Measurements from ENCODE around the gene SLC2A9.

The SLC2A9 gene

DNA sequence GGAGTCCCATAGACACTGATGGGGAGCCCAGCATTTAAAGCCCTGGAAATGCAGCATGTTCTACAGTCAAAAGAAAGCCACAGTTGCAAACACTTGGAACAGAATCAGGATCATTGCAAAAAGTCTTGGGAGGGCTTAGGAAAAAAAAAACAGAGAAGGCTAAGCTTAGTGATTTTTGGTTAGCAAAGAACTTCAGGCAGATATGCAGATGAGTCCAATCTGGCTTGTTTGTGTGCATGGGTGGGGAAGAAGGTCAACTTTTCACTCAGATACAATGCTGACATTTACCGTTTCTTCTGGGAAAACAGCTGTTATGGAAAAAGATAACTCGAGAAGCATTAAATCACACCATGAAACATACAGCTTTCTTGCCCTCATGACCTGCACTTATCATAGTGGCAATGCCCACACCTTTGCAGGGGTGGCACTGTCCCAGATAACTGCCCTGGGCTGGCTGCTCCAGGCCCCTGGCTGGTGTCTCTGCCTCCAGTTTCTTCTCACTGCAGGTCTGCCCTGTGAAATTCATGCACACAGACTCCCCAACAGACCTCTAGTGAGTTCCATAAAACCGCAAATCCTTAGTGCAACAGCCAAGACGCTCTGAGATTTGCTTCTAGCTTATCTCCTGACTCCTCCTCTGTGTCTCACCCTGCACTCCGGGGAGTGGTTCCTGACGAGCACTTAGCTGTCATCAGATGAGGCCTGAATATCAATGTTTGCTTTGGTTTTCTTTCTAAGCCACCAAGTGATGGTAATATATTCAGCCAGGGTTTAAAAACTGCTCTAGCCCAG lies 140.7 kb downstream of the SLC2A9 start:
- Histone ChIP-seq H3K4me1 (ENCODE audit: low read length) (no peaks in the 10 kb centered on the region), H3K4me3 (ENCODE audit: low read length) (no peak overlapping the region), H4K20me1 (ENCODE audit: insufficient read depth, low read length) (no peaks in the 10 kb centered on the region), H3K36me3 (replicated peaks; ENCODE audit: insufficient read depth, low read length) (no peaks in the 10 kb centered on the region), H3K9me3 (replicated peaks; ENCODE audit: insufficient read depth, low read length) (no peaks in the 10 kb centered on the region), H3K79me2 (ENCODE audit: low read length) (no peaks in the 10 kb centered on the region), H3K9ac (ENCODE audit: low read length) (no peak overlapping the region), H3F3A (ENCODE audit: insufficient read depth, low read length) (no peaks in the 10 kb centered on the region), H3K4me2 (ENCODE audit: low read depth, low read length) (no peak overlapping the region), H3K27me3 (replicated peaks; ENCODE audit: insufficient read depth, low read length) (no peaks in the 10 kb centered on the region), H3K27ac (ENCODE audit: low read length) (no peak overlapping the region), H3K9me2 (replicated peaks; ENCODE audit: insufficient read depth, low read length) (no peaks in the 10 kb centered on the region), H2AFZ (ENCODE audit: low read length) (no peak overlapping the region)
- no peak for DNase-seq
- TF ChIP-seq EZH2phosphoT487 (IDR thresholded peaks at IDR 0.05; ENCODE audit: low read length) (no peak), EZH2 (optimal IDR thresholded peaks at IDR 0.05; ENCODE audit: low read depth, low read length) (no peak)
- TF ChIP-seq, protein P1, sequence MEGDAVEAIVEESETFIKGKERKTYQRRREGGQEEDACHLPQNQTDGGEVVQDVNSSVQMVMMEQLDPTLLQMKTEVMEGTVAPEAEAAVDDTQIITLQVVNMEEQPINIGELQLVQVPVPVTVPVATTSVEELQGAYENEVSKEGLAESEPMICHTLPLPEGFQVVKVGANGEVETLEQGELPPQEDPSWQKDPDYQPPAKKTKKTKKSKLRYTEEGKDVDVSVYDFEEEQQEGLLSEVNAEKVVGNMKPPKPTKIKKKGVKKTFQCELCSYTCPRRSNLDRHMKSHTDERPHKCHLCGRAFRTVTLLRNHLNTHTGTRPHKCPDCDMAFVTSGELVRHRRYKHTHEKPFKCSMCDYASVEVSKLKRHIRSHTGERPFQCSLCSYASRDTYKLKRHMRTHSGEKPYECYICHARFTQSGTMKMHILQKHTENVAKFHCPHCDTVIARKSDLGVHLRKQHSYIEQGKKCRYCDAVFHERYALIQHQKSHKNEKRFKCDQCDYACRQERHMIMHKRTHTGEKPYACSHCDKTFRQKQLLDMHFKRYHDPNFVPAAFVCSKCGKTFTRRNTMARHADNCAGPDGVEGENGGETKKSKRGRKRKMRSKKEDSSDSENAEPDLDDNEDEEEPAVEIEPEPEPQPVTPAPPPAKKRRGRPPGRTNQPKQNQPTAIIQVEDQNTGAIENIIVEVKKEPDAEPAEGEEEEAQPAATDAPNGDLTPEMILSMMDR (IDR thresholded peaks at IDR 0.05; ENCODE audit: low read length), result no peak

DNA sequence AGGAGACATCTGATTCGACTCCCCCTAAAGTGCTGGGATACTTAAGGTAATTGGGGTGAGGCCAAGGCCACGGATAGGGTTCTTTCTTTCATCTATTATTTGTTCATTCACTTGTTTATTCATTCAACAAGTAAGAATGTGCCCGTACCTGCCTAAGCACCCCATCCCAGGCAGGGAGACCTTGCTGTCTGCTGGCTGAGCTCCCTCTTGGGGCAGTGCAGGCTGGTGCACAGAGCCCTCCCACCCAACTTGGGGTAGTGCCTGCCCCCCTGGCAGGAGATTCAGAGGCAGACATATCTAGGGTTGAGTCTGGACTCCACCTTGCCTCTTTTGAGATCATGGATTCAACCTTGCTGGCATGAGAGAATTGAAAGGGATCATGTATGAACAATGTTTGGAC lies 144.2 kb downstream of the SLC2A9 start:
- no peak overlapping the region for H2AFZ ChIP-seq (ENCODE audit: low read length)
- H3F3A ChIP-seq (ENCODE audit: insufficient read depth, low read length), result no peaks in the 10 kb centered on the region
- no peaks in the 10 kb centered on the region for H3K4me1 ChIP-seq (ENCODE audit: low read length)
- no peaks in the 10 kb centered on the region for H3K79me2 ChIP-seq (ENCODE audit: low read length)
- no peak overlapping the region for H3K27ac ChIP-seq (ENCODE audit: low read length)
- no peaks in the 10 kb centered on the region for H3K36me3 ChIP-seq (replicated peaks; ENCODE audit: insufficient read depth, low read length)
- H3K27me3 ChIP-seq (replicated peaks; ENCODE audit: insufficient read depth, low read length), result no peaks in the 10 kb centered on the region
- TF ChIP-seq, protein P1 (IDR thresholded peaks at IDR 0.05; ENCODE audit: low read length), result no peak
- TF ChIP-seq EZH2 (optimal IDR thresholded peaks at IDR 0.05; ENCODE audit: low read depth, low read length), result no peak
- TF ChIP-seq EZH2phosphoT487 (IDR thresholded peaks at IDR 0.05; ENCODE audit: low read length), result no peak
- DNase-seq, result no peak
- no peak overlapping the region for H3K9ac ChIP-seq (ENCODE audit: low read length)
- H3K9me2 ChIP-seq (replicated peaks; ENCODE audit: insufficient read depth, low read length), result no peaks in the 10 kb centered on the region
- H3K9me3 ChIP-seq (replicated peaks; ENCODE audit: insufficient read depth, low read length), result no peaks in the 10 kb centered on the region
- no peak overlapping the region for H3K4me3 ChIP-seq (ENCODE audit: low read length)
- no peaks in the 10 kb centered on the region for H4K20me1 ChIP-seq (ENCODE audit: insufficient read depth, low read length)
- H3K4me2 ChIP-seq (ENCODE audit: low read depth, low read length), result no peak overlapping the region

DNA sequence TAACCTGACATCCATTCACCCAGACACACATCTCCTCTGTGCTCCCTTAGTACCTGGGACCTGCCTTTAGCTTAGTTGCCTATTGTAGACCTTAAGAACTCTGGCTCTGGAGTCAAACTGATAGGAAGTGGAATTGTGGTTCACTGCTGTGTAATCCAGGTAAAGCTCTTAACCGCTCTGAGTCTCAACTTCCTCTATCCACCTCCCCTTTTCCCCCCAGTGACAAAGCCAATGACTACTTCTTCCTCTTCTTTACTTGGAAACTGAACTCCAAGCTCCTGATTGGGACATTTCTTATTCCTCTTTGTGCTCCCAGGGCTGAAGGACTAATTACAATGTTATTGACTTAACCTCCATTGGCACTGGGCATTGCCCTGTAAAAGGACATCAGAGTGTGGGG lies 145.8 kb downstream of the SLC2A9 start:
- no peaks in the 10 kb centered on the region for H3K36me3 ChIP-seq (replicated peaks; ENCODE audit: insufficient read depth, low read length)
- no peak overlapping the region for H3K27ac ChIP-seq (ENCODE audit: low read length)
- H3F3A ChIP-seq (ENCODE audit: insufficient read depth, low read length), result no peaks in the 10 kb centered on the region
- DNase-seq, result no peak
- no peak overlapping the region for H3K4me2 ChIP-seq (ENCODE audit: low read depth, low read length)
- no peak overlapping the region for H3K4me3 ChIP-seq (ENCODE audit: low read length)
- no peak overlapping the region for H3K9ac ChIP-seq (ENCODE audit: low read length)
- no peaks in the 10 kb centered on the region for H3K9me3 ChIP-seq (replicated peaks; ENCODE audit: insufficient read depth, low read length)
- no peak overlapping the region for H2AFZ ChIP-seq (ENCODE audit: low read length)
- H3K79me2 ChIP-seq (ENCODE audit: low read length), result no peaks in the 10 kb centered on the region
- H4K20me1 ChIP-seq (ENCODE audit: insufficient read depth, low read length), result no peaks in the 10 kb centered on the region
- H3K27me3 ChIP-seq (replicated peaks; ENCODE audit: insufficient read depth, low read length), result no peaks in the 10 kb centered on the region
- no peaks in the 10 kb centered on the region for H3K4me1 ChIP-seq (ENCODE audit: low read length)
- no peaks in the 10 kb centered on the region for H3K9me2 ChIP-seq (replicated peaks; ENCODE audit: insufficient read depth, low read length)
- TF ChIP-seq EZH2 (optimal IDR thresholded peaks at IDR 0.05; ENCODE audit: low read depth, low read length) (no peak), EZH2phosphoT487 (IDR thresholded peaks at IDR 0.05; ENCODE audit: low read length) (no peak)
- TF ChIP-seq, protein P1 (IDR thresholded peaks at IDR 0.05; ENCODE audit: low read length), result no peak
